Erythroblast (primary cell): ENCODE data around the gene SLIT1.

Source experiments
- DNase-seq, 2 experiments: peaks; one replicate each; lab custom pipeline; 2025; lab: John Stamatoyannopoulos, UW
- GATA1 ChIP-seq: IDR thresholded peaks from 2 replicates; pipeline ENCODE4 v1.6.1; 2011; ENCODE audit warnings: low read depth, mild to moderate bottlenecking, control low read depth, low read length, moderate library complexity
- POLR2A ChIP-seq: IDR thresholded peaks from 2 replicates; pipeline ENCODE4 v1.6.1; 2011; ENCODE audit warnings: mild to moderate bottlenecking, low read length

SLIT1 gene

DNA sequence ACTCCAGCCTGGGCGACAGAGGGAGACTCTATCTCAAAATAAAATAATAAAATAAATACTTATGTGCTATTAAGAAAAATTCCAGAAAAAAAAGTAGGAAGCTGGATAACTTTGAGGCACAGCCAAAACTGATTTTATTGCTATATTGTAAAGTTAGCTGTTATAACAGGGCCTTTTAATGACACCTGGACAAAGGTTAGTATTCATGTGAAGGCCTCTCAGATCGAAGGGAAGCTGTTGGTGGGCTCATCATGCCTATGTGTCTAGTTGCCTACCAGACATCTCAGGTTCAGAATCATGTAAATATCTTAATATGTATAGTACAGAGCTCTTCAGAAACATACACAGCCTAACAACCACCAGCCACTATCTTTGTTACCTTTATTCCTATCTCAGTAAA, 210.6 kb downstream of the SLIT1 start:
- DNase-seq: no peak
- TF ChIP-seq GATA1 (no peak), POLR2A (no peak)

DNA sequence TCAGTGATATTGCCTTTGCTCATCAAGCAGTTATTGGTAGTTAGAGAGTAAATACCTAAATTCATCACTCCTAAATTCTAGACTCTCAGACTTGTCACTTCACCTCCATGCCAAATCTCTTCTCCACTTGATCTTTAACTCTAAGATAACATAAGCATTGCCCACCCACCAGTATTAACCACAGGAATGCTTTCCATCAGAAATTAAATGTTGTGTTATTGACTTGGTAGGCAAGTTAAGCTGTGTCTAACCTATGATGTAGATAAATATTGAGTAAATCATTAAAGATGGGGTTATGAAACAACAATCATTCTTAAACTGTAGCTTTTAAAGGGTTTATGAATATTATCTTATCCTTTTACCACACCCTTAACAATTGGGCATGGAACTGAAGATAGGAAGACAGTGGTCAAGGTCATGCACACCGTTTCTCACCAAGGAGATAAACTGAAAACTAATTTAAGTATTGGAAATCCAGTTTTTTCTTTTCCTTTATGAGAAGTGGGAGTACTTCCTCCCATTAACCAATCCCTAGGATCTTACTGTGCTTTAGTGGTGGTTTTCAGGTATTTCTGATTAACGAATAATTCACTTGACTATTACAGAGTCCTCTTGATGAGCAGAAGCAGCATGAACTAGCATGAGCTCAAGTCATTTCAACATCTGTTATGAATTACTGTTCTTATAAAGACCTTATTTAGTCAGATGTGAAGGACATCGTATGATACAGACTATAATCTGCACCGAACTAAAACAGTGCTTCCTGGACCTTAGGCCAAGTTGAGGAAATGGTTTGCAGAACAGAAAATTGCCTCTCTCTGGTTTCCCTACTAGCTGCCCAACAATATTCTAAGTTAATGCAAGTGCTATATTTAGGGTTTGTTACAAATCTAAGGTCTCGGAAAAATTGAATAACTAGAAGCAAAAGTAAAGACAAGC, 211.7 kb downstream of the SLIT1 start:
- no peak for TF ChIP-seq POLR2A
- TF ChIP-seq GATA1: no peak

DNA sequence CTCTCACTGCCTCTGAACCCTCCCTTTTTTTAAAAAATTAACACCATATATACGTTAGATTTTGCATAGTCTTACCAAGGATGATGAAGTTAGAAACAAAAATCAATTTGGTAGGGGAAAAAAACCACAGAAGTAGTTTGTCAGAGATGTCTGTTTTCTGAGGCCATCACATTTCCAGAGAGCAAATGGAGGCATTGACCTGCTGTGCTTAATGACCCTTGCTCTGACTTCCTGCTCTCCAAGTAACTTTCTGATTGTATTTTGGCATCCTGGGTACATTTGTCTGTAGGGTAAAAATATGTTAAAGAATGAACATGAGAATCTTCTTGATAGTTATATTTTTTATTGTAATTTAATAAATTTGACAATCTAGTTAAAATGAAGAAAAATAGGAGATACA, 213.5 kb downstream of the SLIT1 start:
- TF ChIP-seq GATA1 (no peak), POLR2A (no peak)
- DNase-seq: no peak

More for the DNA sequence above, 211.7 kb downstream of the SLIT1 start:
- DNase-seq: peak; percentile 32 to 71

DNA sequence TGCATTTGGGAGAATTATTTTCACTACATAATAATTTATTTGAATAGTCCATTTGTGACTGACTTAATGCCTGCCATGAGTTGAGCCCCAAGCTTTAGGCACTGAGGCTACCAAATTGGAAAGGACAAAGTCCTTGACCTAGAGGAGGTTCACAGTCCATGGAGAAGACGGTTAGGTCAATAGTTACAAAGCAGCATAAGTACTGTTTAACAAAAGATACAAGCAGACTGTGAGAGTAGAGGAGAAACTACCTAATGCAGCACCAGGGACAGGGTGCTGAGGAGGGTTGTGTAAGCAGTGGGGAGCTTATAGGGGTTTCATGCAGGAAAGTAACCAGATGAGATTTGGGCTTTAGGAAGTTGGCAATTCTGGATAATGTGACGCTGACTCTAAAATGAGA, 214.4 kb downstream of the SLIT1 start:
- no peak for TF ChIP-seq GATA1
- no peak for TF ChIP-seq POLR2A
- DNase-seq: no peak

DNA sequence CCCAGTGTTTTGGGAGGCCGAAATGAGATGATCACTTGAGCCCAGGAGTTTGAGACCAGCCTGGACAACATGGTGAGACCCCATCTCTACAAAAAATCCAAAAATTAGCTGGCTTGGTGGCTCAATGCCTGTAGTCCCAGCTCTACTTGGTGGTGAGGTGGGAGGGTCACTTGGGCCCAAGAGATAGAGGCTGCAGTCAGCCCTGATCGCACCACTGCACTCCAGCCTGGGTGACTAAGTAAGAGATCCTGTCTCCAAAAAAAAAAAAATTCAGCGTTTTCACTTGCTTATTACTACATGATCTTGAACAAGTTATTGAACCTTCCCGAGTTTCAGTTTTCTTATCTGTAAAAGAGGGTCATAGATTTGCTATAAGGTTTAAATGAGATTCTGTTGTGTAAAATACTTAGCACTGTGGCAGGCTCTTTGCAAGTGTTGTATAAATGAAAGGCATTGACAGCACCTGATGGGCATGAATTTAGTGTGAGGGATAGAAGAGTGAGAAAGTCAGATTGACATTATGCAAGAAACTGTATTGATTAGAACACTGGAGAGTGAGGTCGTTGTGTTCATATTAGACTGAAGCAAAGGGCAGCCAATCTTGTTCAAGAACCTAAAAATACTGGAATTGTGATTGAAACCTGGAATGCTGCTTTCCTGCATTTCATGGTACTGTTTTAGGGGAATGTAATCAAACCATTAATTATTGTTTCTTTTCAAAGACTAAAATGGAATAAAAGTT, 216.9 kb downstream of the SLIT1 start:
- TF ChIP-seq GATA1 (no peak), POLR2A (no peak)
- DNase-seq: no peak

DNA sequence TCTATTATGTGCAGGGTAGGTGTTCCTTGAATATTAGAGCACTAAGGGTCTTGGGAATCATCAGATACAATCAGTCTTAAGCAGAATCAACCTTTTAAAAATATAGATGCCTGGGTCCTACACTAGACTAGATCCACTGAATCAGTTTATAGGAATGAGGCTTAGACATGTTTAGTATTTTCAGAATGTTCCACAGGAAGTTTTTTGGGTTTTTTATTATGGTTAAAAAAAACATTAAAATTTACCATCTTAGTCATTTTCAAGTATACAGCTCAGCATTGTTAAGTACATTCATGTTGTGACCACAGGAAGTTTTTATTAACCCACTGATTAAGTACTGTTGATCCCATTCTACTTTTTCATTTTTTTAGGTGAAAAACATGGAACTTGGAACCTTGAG, 217.9 kb downstream of the SLIT1 start:
- DNase-seq: no peak

DNA sequence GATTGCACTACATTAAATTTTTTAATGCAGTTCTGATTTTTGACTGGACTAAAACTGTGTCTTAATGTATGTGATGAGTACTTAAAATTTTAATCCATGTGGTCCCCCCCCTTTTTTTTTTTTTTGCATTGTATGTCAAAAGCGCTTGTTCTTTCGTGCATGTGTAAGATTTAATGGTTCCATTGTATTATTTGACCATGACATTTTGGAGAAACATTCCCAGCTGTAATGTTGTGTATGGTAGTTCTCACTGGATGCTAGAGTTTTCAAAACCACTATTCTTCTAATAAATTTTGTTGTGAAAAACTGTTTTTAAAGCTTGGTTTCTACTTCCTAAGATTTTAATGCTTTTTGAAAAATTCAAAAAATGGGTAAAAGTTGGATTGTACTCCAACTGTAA, 221.6 kb downstream of the SLIT1 start:
- no peak for TF ChIP-seq POLR2A
- TF ChIP-seq GATA1: no peak
- no peak for DNase-seq

More for the DNA sequence above, 217.9 kb downstream of the SLIT1 start:
- TF ChIP-seq GATA1 (no peak), POLR2A (no peak)

DNA sequence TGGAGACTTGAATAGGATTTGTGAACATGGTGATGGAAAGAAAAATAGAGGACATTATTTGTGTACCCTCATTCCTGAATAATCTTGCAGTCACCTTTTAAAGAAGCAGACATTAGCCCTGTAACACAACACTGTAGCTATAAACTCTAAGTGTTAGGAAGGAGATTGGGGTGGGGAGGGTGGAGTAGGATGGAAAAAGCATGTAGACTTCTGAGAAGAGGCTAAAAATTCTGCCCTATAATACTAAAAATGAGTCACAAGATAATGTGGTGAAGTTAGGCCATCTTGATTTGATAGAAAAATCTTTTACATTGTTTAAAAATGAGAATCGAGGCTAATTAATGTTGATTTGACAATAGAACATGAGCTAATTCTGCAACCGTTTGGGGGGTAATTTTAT, 224.9 kb downstream of the SLIT1 start:
- TF ChIP-seq GATA1 (no peak), POLR2A (no peak)
- DNase-seq: peak in 1 of 2 experiments; percentile 9

DNA sequence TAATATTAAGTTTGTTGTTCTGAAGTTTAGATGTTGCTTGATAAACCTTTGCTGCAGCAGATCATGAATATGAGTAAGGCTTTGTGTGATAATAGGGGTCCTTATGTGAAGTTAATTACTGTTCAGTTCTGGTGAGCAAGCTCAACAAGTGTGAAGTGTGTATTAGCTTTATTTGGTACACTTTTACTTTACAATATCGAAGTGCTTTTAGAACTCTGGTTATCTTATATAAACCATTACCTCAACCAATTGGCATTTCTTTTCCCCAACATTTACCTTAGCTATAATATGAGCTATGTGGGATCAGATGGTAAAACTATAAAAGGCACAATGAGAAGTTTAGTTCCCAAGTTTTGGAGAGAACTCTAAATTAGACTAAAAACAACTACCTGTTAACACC, 226.0 kb downstream of the SLIT1 start:
- no peak for TF ChIP-seq POLR2A
- TF ChIP-seq GATA1: no peak
- DNase-seq: no peak

DNA sequence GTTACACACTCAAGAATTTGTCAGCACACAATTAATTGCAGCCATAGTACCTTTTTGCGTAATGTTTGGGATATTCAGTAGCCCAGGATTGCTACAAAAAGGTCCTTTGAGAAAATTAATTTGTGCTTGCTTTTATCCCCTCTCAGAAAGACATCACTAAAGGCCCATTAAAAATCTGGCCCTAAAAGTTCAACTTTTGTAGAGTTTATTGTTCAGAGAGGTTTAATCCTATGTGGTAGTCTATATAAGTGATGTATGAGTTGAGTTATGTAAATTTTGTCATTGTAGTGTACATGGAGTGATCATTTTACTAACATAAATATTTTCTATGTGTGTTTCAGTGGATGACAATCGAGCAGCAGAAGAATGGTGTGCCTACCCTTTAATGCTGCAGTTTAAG, 227.7 kb downstream of the SLIT1 start:
- no peak for DNase-seq
- TF ChIP-seq GATA1: no peak
- TF ChIP-seq POLR2A: no peak

DNA sequence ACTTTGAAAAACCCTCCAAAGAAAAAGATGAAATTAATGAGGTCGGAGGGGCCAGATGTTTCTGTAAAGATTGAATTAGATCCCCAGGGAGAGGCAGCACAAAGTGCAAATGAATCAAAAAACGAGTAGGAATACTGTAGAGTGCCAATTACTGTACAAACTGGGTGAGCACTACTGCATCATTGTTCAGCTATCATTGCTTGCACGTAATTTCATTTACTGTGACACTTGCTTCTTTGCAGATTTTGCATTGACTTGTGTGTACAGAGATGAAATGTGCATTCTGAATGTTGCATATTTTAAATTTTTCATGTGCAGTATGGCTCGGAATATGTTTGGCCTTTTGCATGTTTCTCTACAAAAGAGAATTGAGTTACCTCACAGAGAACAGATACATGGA, 230.0 kb downstream of the SLIT1 start:
- no peak for TF ChIP-seq POLR2A
- no peak for TF ChIP-seq GATA1
- DNase-seq: no peak

DNA sequence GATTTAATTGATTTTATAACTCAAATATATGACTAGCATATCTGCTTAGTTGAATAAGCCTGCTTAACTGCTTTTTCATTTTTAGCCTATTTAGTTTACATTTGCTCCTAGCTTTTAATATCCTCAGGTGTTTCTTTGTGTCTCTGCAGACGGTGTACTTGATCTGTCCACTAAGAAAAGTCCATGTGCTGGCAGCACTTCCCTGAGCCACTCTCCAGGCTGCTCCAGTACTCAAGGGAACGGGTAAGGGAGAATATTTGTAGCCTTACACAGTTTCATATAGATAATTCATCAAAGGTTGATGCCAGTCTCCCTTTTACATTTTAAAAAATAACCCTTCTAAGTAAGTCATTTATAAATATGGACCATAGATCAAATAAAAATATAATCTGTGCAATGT, 233.8 kb downstream of the SLIT1 start:
- DNase-seq: no peak
- TF ChIP-seq GATA1 (no peak), POLR2A (no peak)

DNA sequence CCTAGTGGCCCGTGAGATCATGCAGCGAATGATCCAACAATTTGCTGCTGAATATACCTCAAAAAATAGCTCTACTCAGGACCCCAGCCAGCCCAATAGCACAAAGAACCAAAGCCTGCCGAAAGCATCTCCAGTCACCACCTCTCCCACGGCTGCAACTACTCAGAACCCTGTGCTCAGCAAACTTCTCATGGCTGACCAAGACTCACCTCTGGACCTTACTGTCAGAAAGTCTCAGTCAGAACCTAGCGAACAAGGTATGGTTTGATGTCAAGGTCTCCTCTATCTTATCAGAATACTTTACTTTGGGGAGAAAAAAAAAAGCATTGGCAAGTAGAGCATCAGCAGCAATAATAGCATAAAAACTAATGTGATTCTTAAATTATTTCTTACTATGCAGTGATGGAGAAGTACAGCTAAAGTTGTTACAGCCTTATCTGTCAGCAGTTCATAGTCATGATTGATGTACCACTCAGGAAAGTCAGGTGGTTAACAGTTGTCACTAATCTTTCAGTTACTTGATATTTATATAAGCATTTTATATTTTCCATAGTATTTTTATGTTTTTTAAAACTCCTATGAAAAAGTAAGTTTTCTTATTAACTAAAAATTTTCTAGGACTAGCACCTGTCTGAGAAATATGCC, 236.6 kb downstream of the SLIT1 start:
- TF ChIP-seq POLR2A (no peak), GATA1 (no peak)

More for the DNA sequence above, 236.6 kb downstream of the SLIT1 start:
- DNase-seq: no peak
